ENCODE data around the gene NUMB. TPM values are rescaled to one million over a fixed set of nuclear protein-coding genes. Genes with fewer than 3 reads are reported as not detected.

NUMB gene
- polyA plus RNA-seq, 4 donors, result 38.5 to 87.9 (median 55.4) TPM

- Histone ChIP-seq H3K4me1 (ENCODE audit: control insufficient read depth in 3 of 3, insufficient read depth in 2 of 3, low read depth in 1 of 3, low read length in 2 of 3) (peaks cover 0 to 22% (median 0%) of the 10 kb centered on the region in 3 donors), H3K9me3 (ENCODE audit: control insufficient read depth in 2 of 2, insufficient read depth in 1 of 2, low read depth in 1 of 2, low read length in 1 of 2) (no peaks in the 10 kb centered on the region), H3K27ac (ENCODE audit: low read depth in 1 of 3, low read length in 2 of 3) (no peak overlapping the region), H3K4me3 (ENCODE audit: low read depth in 1 of 3, low read length in 3 of 3) (no peak overlapping the region), H3K36me3 (ENCODE audit: control insufficient read depth in 3 of 3, insufficient read depth in 2 of 3, low read depth in 1 of 3, low read length in 3 of 3) (peaks cover 0 to 92% (median 0%) of the 10 kb centered on the region in 3 donors), H3K27me3 (ENCODE audit: control insufficient read depth in 3 of 3, insufficient read depth in 3 of 3, low read length in 3 of 3) (no peaks in the 10 kb centered on the region)
- 87 to 93% (median 88%) methylated on average over 20 of the region's 20 CpGs for WGBS, 3 donors
- FAIRE-seq (no peak), DNase-seq (no peak)
Measured at GRCh38 chr14:73262427-73263183, 195.7 kb downstream of the NUMB start.

GRCh38 chr14:73261520-73262426 lies 196.6 kb downstream of the NUMB start:
- Histone ChIP-seq H3K4me3 (ENCODE audit: low read depth in 1 of 3, low read length in 3 of 3) (no peak overlapping the region), H3K27me3 (ENCODE audit: control insufficient read depth in 3 of 3, insufficient read depth in 3 of 3, low read length in 3 of 3) (no peaks in the 10 kb centered on the region), H3K9me3 (ENCODE audit: control insufficient read depth in 2 of 2, insufficient read depth in 1 of 2, low read depth in 1 of 2, low read length in 1 of 2) (no peaks in the 10 kb centered on the region), H3K27ac (ENCODE audit: low read depth in 1 of 3, low read length in 2 of 3) (no peak overlapping the region), H3K4me1 (ENCODE audit: control insufficient read depth in 3 of 3, insufficient read depth in 2 of 3, low read depth in 1 of 3, low read length in 2 of 3) (peaks cover 0 to 22% (median 0%) of the 10 kb centered on the region in 3 donors), H3K36me3 (ENCODE audit: control insufficient read depth in 3 of 3, insufficient read depth in 2 of 3, low read depth in 1 of 3, low read length in 3 of 3) (peaks cover 0 to 87% (median 0%) of the 10 kb centered on the region in 3 donors)
- FAIRE-seq (no peak), DNase-seq (no peak)
- 81 to 87% (median 82%) methylated on average over 14 to 15 of the region's 15 CpGs for WGBS, 3 donors

GRCh38 chr14:73261075-73261474 lies 197.3 kb downstream of the NUMB start:
- H3K27me3 ChIP-seq (ENCODE audit: control insufficient read depth in 3 of 3, insufficient read depth in 3 of 3, low read length in 3 of 3), result no peaks in the 10 kb centered on the region
- H3K27ac ChIP-seq (ENCODE audit: low read depth in 1 of 3, low read length in 2 of 3), result no peak overlapping the region
- 70 to 81% (median 72%) methylated on average over 6 of the region's 6 CpGs for WGBS, 3 donors
- H3K36me3 ChIP-seq (ENCODE audit: control insufficient read depth in 3 of 3, insufficient read depth in 2 of 3, low read depth in 1 of 3, low read length in 3 of 3), result peaks cover 0 to 80% (median 0%) of the 10 kb centered on the region in 3 donors
- H3K4me1 ChIP-seq (ENCODE audit: control insufficient read depth in 3 of 3, insufficient read depth in 2 of 3, low read depth in 1 of 3, low read length in 2 of 3), result peaks cover 0 to 22% (median 0%) of the 10 kb centered on the region in 3 donors
- FAIRE-seq, result no peak
- no peak overlapping the region for H3K4me3 ChIP-seq (ENCODE audit: low read depth in 1 of 3, low read length in 3 of 3)
- H3K9me3 ChIP-seq (ENCODE audit: control insufficient read depth in 2 of 2, insufficient read depth in 1 of 2, low read depth in 1 of 2, low read length in 1 of 2), result no peaks in the 10 kb centered on the region
- DNase-seq, result no peak

- Histone ChIP-seq H3K27me3 (ENCODE audit: control insufficient read depth in 3 of 3, insufficient read depth in 3 of 3, low read length in 3 of 3) (no peaks in the 10 kb centered on the region), H3K4me1 (ENCODE audit: control insufficient read depth in 3 of 3, insufficient read depth in 2 of 3, low read depth in 1 of 3, low read length in 2 of 3) (peaks cover 0 to 22% (median 0%) of the 10 kb centered on the region in 3 donors), H3K36me3 (ENCODE audit: control insufficient read depth in 3 of 3, insufficient read depth in 2 of 3, low read depth in 1 of 3, low read length in 3 of 3) (peaks cover 0 to 81% (median 0%) of the 10 kb centered on the region in 3 donors), H3K27ac (ENCODE audit: low read depth in 1 of 3, low read length in 2 of 3) (no peak overlapping the region), H3K9me3 (ENCODE audit: control insufficient read depth in 2 of 2, insufficient read depth in 1 of 2, low read depth in 1 of 2, low read length in 1 of 2) (no peaks in the 10 kb centered on the region), H3K4me3 (ENCODE audit: low read depth in 1 of 3, low read length in 3 of 3) (no peak overlapping the region)
- DNase-seq (no peak), FAIRE-seq (no peak)
- 76 to 84% (median 78%) methylated on average over 11 of the region's 11 CpGs for WGBS, 3 donors
Measured at GRCh38 chr14:73260574-73260973, 197.8 kb downstream of the NUMB start.

- FAIRE-seq, result no peak
- H3K9me3 ChIP-seq (ENCODE audit: control insufficient read depth in 2 of 2, insufficient read depth in 1 of 2, low read depth in 1 of 2, low read length in 1 of 2), result no peaks in the 10 kb centered on the region
- no peak for DNase-seq
- peaks cover 0 to 16% (median 0%) of the 10 kb centered on the region in 3 donors for H3K4me1 ChIP-seq (ENCODE audit: control insufficient read depth in 3 of 3, insufficient read depth in 2 of 3, low read depth in 1 of 3, low read length in 2 of 3)
- H3K27ac ChIP-seq (ENCODE audit: low read depth in 1 of 3, low read length in 2 of 3), result no peak overlapping the region
- WGBS, 3 donors, result 65 to 84% (median 73%) methylated on average over 9 of the region's 9 CpGs
- H3K36me3 ChIP-seq (ENCODE audit: control insufficient read depth in 3 of 3, insufficient read depth in 2 of 3, low read depth in 1 of 3, low read length in 3 of 3), result peaks cover 0 to 81% (median 0%) of the 10 kb centered on the region in 3 donors
- no peak overlapping the region for H3K4me3 ChIP-seq (ENCODE audit: low read depth in 1 of 3, low read length in 3 of 3)
- H3K27me3 ChIP-seq (ENCODE audit: control insufficient read depth in 3 of 3, insufficient read depth in 3 of 3, low read length in 3 of 3), result no peaks in the 10 kb centered on the region
Measured at GRCh38 chr14:73259837-73260236, 198.5 kb downstream of the NUMB start.

- FAIRE-seq, result no peak
- 89 to 94% (median 91%) methylated on average over 19 to 20 of the region's 20 CpGs for WGBS, 3 donors
- Histone ChIP-seq H3K27ac (ENCODE audit: low read depth in 1 of 3, low read length in 2 of 3) (no peak overlapping the region), H3K4me3 (ENCODE audit: low read depth in 1 of 3, low read length in 3 of 3) (no peak overlapping the region), H3K9me3 (ENCODE audit: control insufficient read depth in 2 of 2, insufficient read depth in 1 of 2, low read depth in 1 of 2, low read length in 1 of 2) (no peaks in the 10 kb centered on the region), H3K36me3 (ENCODE audit: control insufficient read depth in 3 of 3, insufficient read depth in 2 of 3, low read depth in 1 of 3, low read length in 3 of 3) (peaks cover 0 to 81% (median 0%) of the 10 kb centered on the region in 3 donors), H3K4me1 (ENCODE audit: control insufficient read depth in 3 of 3, insufficient read depth in 2 of 3, low read depth in 1 of 3, low read length in 2 of 3) (peaks cover 0 to 8% (median 0%) of the 10 kb centered on the region in 3 donors), H3K27me3 (ENCODE audit: control insufficient read depth in 3 of 3, insufficient read depth in 3 of 3, low read length in 3 of 3) (no peaks in the 10 kb centered on the region)
- DNase-seq, result no peak
Measured at GRCh38 chr14:73258845-73259611, 199.3 kb downstream of the NUMB start.

GRCh38 chr14:73258076-73258475 lies 200.3 kb downstream of the NUMB start:
- no peaks in the 10 kb centered on the region for H3K9me3 ChIP-seq (ENCODE audit: control insufficient read depth in 2 of 2, insufficient read depth in 1 of 2, low read depth in 1 of 2, low read length in 1 of 2)
- H3K4me3 ChIP-seq (ENCODE audit: low read depth in 1 of 3, low read length in 3 of 3), result no peak overlapping the region
- no peak overlapping the region for H3K27ac ChIP-seq (ENCODE audit: low read depth in 1 of 3, low read length in 2 of 3)
- FAIRE-seq, result no peak
- H3K4me1 ChIP-seq (ENCODE audit: control insufficient read depth in 3 of 3, insufficient read depth in 2 of 3, low read depth in 1 of 3, low read length in 2 of 3), result no peaks in the 10 kb centered on the region
- no peak for DNase-seq
- WGBS, 3 donors, result 76 to 85% (median 79%) methylated on average over 4 of the region's 4 CpGs
- H3K27me3 ChIP-seq (ENCODE audit: control insufficient read depth in 3 of 3, insufficient read depth in 3 of 3, low read length in 3 of 3), result no peaks in the 10 kb centered on the region
- peaks cover 0 to 81% (median 0%) of the 10 kb centered on the region in 3 donors for H3K36me3 ChIP-seq (ENCODE audit: control insufficient read depth in 3 of 3, insufficient read depth in 2 of 3, low read depth in 1 of 3, low read length in 3 of 3)

All from small intestine (tissue), 7 donors.